H1 (cell line): ENCODE measurements around the gene TRABD. TPM values are rescaled to one million over a fixed set of nuclear protein-coding genes. Genes with fewer than 3 reads are reported as not detected.
A peak's percentile ranks its signal among the peaks of the same experiment; 100 is the strongest.

ENCODE experiments used
- CTCF ChIA-PET: fragments of 300-600 bp; sonication (Branson Sonifier 250); formaldehyde crosslinking; loops from one replicate; lab custom pipeline; 2021; ENCODE audit not compliant: partially characterized antibody; lab: Charles Lee
- POLR2A ChIA-PET: fragments of 300-600 bp; sonication (Branson Sonifier 250); formaldehyde crosslinking; loops from one replicate; lab custom pipeline; 2021; ENCODE audit warnings: inconsistent platforms; ENCODE audit not compliant: partially characterized antibody; lab: Charles Lee
- DNase-seq, 2 experiments: peaks; one replicate each; pipeline versions ENCODE4 v3.0.0 to v3.0.0-alpha.2; 2010 to 2022; ENCODE audit warnings: low spot score in 2 of 2, low read depth in 1 of 2, mixed read lengths in 1 of 2
- FAIRE-seq: peaks from 2 replicates; lab custom pipeline; 2011; peaks lifted over from hg19 to GRCh38; lab: Jason Lieb, UNC
- H2AFZ ChIP-seq: 2 replicates; pipeline ENCODE4 v1.8.1; 2012; ENCODE audit warnings: low read length, inconsistent platforms
- H2AK5ac ChIP-seq: 2 replicates; pipeline ENCODE4 v1.6.1; 2013; ENCODE audit warnings: low read depth, low read length
- H2BK120ac ChIP-seq: replicated peaks from 2 replicates; pipeline ENCODE3; 2013; ENCODE audit warnings: low read depth, low read length, inconsistent platforms
- H2BK12ac ChIP-seq: 2 replicates; pipeline ENCODE4 v1.6.1; 2013; ENCODE audit warnings: low read depth, low read length
- H2BK15ac ChIP-seq: 2 replicates; pipeline ENCODE4 v1.6.1; 2013; ENCODE audit warnings: low read length
- H2BK20ac ChIP-seq: 2 replicates; pipeline ENCODE4 v1.6.1; 2013; ENCODE audit warnings: low read length
- H2BK5ac ChIP-seq: 2 replicates; pipeline ENCODE4 v1.6.1; 2013; ENCODE audit warnings: low read depth, low read length
- H3K14ac ChIP-seq: 2 replicates; pipeline ENCODE4 v1.6.1; 2013; ENCODE audit warnings: inconsistent platforms; ENCODE audit not compliant: insufficient read length
- H3K18ac ChIP-seq: 2 replicates; pipeline ENCODE4 v1.6.1; 2013; ENCODE audit warnings: low read length; ENCODE audit errors: extremely low read depth
- H3K23ac ChIP-seq: 2 replicates; pipeline ENCODE4 v1.6.1; 2013; ENCODE audit warnings: inconsistent platforms; ENCODE audit not compliant: insufficient read length
- H3K23me2 ChIP-seq: 2 replicates; pipeline ENCODE4 v1.6.1; 2013; ENCODE audit warnings: low read depth, low read length
- H3K27ac ChIP-seq: 2 replicates; pipeline ENCODE4 v1.6.1; 2011; ENCODE audit warnings: low read depth, low read length, inconsistent platforms
- H3K27me3 ChIP-seq, 4 experiments: replicated peaks in 1 of 4; 1 replicate in 1 of 4; 2 replicates in 3 of 4; pipeline versions ENCODE4 v1.6.1 to v1.8.1; 2011 to 2013; ENCODE audit warnings: low read length in 3 of 4, mild to moderate bottlenecking in 3 of 4, inconsistent platforms in 2 of 4, mixed read lengths in 2 of 4, moderate library complexity in 1 of 4; ENCODE audit not compliant: control insufficient read depth in 3 of 4, insufficient read depth in 3 of 4; ENCODE audit errors: extremely low read depth in 1 of 4
- H3K36me3 ChIP-seq, 4 experiments: 2 replicates each; pipeline versions ENCODE4 v1.6.1 to v1.8.1; 2011 to 2013; ENCODE audit warnings: mild to moderate bottlenecking in 4 of 4, low read length in 3 of 4, moderate library complexity in 2 of 4, control low read depth in 1 of 4, inconsistent platforms in 1 of 4; ENCODE audit not compliant: insufficient read depth in 4 of 4, control insufficient read depth in 2 of 4
- H3K4ac ChIP-seq: replicated peaks from 2 replicates; pipeline ENCODE3; 2013; ENCODE audit warnings: low read length, low read depth, mixed read lengths, inconsistent platforms; ENCODE audit not compliant: insufficient read length
- H3K4me1 ChIP-seq, 4 experiments: replicated peaks in 1 of 4; 1 replicate in 1 of 4; 2 replicates in 3 of 4; pipeline versions ENCODE4 v1.6.1 to v1.8.1; 2011 to 2013; ENCODE audit warnings: low read length in 3 of 4, inconsistent platforms in 2 of 4, mixed read lengths in 1 of 4; ENCODE audit not compliant: insufficient read depth in 4 of 4, control insufficient read depth in 3 of 4
- H3K4me2 ChIP-seq, 2 experiments: 2 replicates each; pipeline versions ENCODE4 v1.6.1 to v1.8.1; 2011 to 2013; ENCODE audit warnings: low read depth in 2 of 2, low read length in 2 of 2, control low read depth in 1 of 2, inconsistent platforms in 1 of 2, mild to moderate bottlenecking in 1 of 2; ENCODE audit not compliant: insufficient read depth in 1 of 2
- H3K4me3 ChIP-seq, 4 experiments: fragments of 200-600, 300-600 bp in 1 of 4; sonication (generic), shearing (Covaris generic), sonication (Bioruptor Twin) in 1 of 4; 2 replicates each; pipeline versions ENCODE4 v1.5.1 to v1.8.1; 2011 to 2016; ENCODE audit warnings: low read length in 4 of 4, low read depth in 3 of 4, control low read depth in 2 of 4, inconsistent platforms in 2 of 4, mild to moderate bottlenecking in 2 of 4, mixed read lengths in 1 of 4, moderate library complexity in 1 of 4; ENCODE audit not compliant: insufficient read depth in 2 of 4; ENCODE audit errors: extremely low read depth in 1 of 4
- H3K56ac ChIP-seq: replicated peaks from 2 replicates; pipeline ENCODE3; 2013; ENCODE audit warnings: low read depth, mild to moderate bottlenecking, mixed read lengths, low read length, inconsistent platforms; ENCODE audit not compliant: insufficient read length
- H3K79me1 ChIP-seq: 2 replicates; pipeline ENCODE4 v1.6.1; 2013; ENCODE audit warnings: low read depth, low read length, control low read depth
- H3K79me2 ChIP-seq, 2 experiments: 2 replicates each; pipeline versions ENCODE4 v1.6.1 to v1.8.1; 2012 to 2013; ENCODE audit warnings: low read length in 2 of 2, mild to moderate bottlenecking in 2 of 2, inconsistent platforms in 1 of 2; ENCODE audit not compliant: insufficient read depth in 2 of 2, control insufficient read depth in 1 of 2
- H3K9ac ChIP-seq, 4 experiments: replicated peaks in 1 of 4; 1 replicate in 1 of 4; 2 replicates in 3 of 4; pipeline versions ENCODE4 v1.6.1 to v1.8.1; 2011 to 2013; ENCODE audit warnings: low read depth in 3 of 4, low read length in 3 of 4, control low read depth in 2 of 4, mild to moderate bottlenecking in 2 of 4, moderate library complexity in 2 of 4, inconsistent platforms in 1 of 4; ENCODE audit errors: extremely low read depth in 1 of 4
- H3K9me3 ChIP-seq, 2 experiments: 2 replicates each; pipeline versions ENCODE4 v1.6.1 to v1.8.1; 2012 to 2013; ENCODE audit warnings: mild to moderate bottlenecking in 2 of 2, moderate library complexity in 2 of 2, control low read depth in 1 of 2, inconsistent platforms in 1 of 2, low read depth in 1 of 2, low read length in 1 of 2, mixed read lengths in 1 of 2; ENCODE audit not compliant: insufficient read depth in 2 of 2
- H4K20me1 ChIP-seq, 2 experiments: replicated peaks in 1 of 2; 2 replicates each; pipeline versions ENCODE3 to v1.8.1; 2011 to 2013; ENCODE audit warnings: inconsistent platforms in 2 of 2, low read length in 2 of 2, mild to moderate bottlenecking in 1 of 2; ENCODE audit not compliant: insufficient read depth in 2 of 2, control insufficient read depth in 1 of 2
- H4K5ac ChIP-seq: 2 replicates; pipeline ENCODE4 v1.6.1; 2013; ENCODE audit warnings: low read length, low read depth, mixed read lengths, inconsistent platforms; ENCODE audit not compliant: insufficient read length
- H4K8ac ChIP-seq: 2 replicates; pipeline ENCODE4 v1.8.0; 2013; ENCODE audit warnings: mild to moderate bottlenecking, moderate library complexity, low read length, inconsistent platforms; ENCODE audit not compliant: insufficient read depth; ENCODE audit errors: extremely low read depth
- H4K91ac ChIP-seq: replicated peaks from 2 replicates; pipeline ENCODE3; 2013; ENCODE audit warnings: low read length, mixed read lengths, inconsistent platforms; ENCODE audit not compliant: insufficient read length
- EGR1 ChIP-seq: IDR thresholded peaks from 2 replicates; pipeline ENCODE4 v1.6.1; 2011; ENCODE audit warnings: low read depth, low read length, borderline replicate concordance
- SRF ChIP-seq: IDR thresholded peaks from 2 replicates; pipeline ENCODE4 v1.6.1; 2011; ENCODE audit warnings: mild to moderate bottlenecking, low read depth, low read length, moderate library complexity
- ZNF274 ChIP-seq: IDR thresholded peaks from 2 replicates; pipeline ENCODE4 v1.7.0; 2012; ENCODE audit warnings: low read length, borderline replicate concordance; ENCODE audit errors: extremely low read depth
- WGBS, 2 experiments: shearing (Covaris generic) in 1 of 2; methylation state at CpG; one replicate each; pipeline versions ENCODE4 v1.1.6 to v1.1.7; 2013 to 2015; ENCODE audit warnings: low lambda C conversion rate in 2 of 2, mixed read lengths in 2 of 2, inconsistent platforms in 1 of 2, low coverage in 1 of 2, missing lambda C conversion rate in 1 of 2; ENCODE audit not compliant: insufficient replicate concordance in 2 of 2, insufficient coverage in 1 of 2, insufficient read length in 1 of 2; ENCODE audit errors: extremely low coverage in 1 of 2, missing lambda C conversion rate in 1 of 2; 5-methylcytosine and 5-hydroxymethylcytosine counted together
- polyA plus RNA-seq, 7 experiments: library from polyadenylated mRNA; depleted of rRNA in 3 of 7; stranded (reverse) in 5 of 7; unstranded in 2 of 7; fragments of >200 nt in 5 of 7; fragments of 200-250 nt in 2 of 7; gene quantifications; 1 replicate in 5 of 7; 2 replicates in 1 of 7; 4 replicates in 1 of 7; pipeline versions ENCODE4 v1.2.1 to v1.2.3, GENCODE V29; 2011 to 2013; ENCODE audit warnings: missing spikeins in 2 of 7, mixed read lengths in 2 of 7
- total RNA-seq: library from RNA; stranded (reverse); fragmentation: NEBNext Ultra II Directional; extraction: Animal tissue kit (Norgen Biotek cat#: 25700); gene quantifications from 2 replicates; pipeline ENCODE4 v1.2.1, GENCODE V29; 2021

The TRABD gene
- total and polyA plus RNA-seq, 2 of the 8 experiments (the other 6 are each of a cell fraction or from before 2014, with no cell fraction given): 44.2 to 57.5 TPM

DNA sequence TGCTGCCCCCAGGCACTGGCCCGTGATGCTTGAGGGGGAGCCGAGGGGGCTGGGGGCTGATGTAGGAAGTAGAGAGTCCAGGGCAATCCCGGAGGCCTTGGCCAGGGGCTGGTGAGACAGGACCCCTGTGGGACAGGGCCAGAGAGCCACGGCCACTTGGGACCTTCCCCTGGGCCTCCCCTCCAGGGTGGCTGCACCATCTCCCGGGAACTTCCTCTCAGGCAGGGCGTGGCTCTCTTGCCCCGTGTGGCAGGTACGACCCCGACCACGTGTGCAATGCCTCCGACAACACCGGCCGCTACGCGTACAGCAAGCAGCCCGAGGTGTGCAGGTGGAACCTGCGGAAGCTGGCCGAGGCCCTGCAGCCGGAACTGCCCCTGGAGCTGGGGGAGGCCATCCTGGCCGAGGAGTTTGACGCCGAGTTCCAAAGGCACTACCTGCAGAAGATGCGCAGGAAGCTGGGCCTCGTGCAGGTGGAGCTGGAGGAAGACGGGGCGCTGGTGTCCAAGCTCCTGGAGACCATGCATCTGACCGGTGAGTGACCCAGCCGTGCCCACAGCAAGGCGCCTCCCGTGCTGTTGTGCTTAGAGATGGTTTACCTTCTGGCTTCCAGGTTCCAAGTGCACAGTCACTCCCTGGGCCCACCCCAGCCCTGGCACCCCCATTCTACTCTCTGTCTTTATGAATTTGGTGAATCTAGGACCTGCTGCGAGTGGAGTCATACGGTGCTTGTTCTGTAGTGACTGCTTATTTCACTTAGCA, 24.8 kb downstream of the TRABD start:
- H3K14ac ChIP-seq: no peak overlapping the region
- TF ChIP-seq EGR1 (no peak), SRF (no peak), ZNF274 (no peak)
- TF ChIP-seq, all 59 proteins: peak for 0
- no peak overlapping the region for H3K4ac ChIP-seq
- CTCF ChIA-PET: interaction anchor here (0.8 to 3.4 kb wide), 10 partner anchors 20 to 337 kb away, joined by 3 to 20 read pairs (median 4); no protein-coding TSS in a partner anchor
- H3K4me3 ChIP-seq: no peak overlapping the region
- no peak overlapping the region for H3K4me2 ChIP-seq
- no peak overlapping the region for H4K91ac ChIP-seq
- no peak overlapping the region for H2BK12ac ChIP-seq
- H4K8ac ChIP-seq: peak overlapping the region; percentile 74
- no peak overlapping the region for H2AFZ ChIP-seq
- no peaks in the 10 kb centered on the region for H3K23me2 ChIP-seq
- POLR2A ChIA-PET: interaction anchor here (1.5 kb wide), 1 partner anchor 9 kb away, joined by 4 read pairs; no protein-coding TSS in a partner anchor
- no peak overlapping the region for H3K56ac ChIP-seq
- peaks cover 0 to 13% of the 10 kb centered on the region in 2 experiments; a peak in 1 of 4 replicates for H3K79me2 ChIP-seq
- H3K9ac ChIP-seq: no peak overlapping the region
- no peak overlapping the region for H3K18ac ChIP-seq
- no peak overlapping the region for H3K23ac ChIP-seq
- H3K27ac ChIP-seq: no peak overlapping the region
- H2BK15ac ChIP-seq: no peak overlapping the region
- H2BK20ac ChIP-seq: no peak overlapping the region
- no peak overlapping the region for H4K5ac ChIP-seq
- H3K36me3 ChIP-seq: peaks cover 4 to 32% (median 21%) of the 10 kb centered on the region in 4 experiments; a peak in 7 of 8 replicates
- no peak overlapping the region for H2BK5ac ChIP-seq
- H3K4me1 ChIP-seq: peaks cover 0 to 3% (median 1%) of the 10 kb centered on the region in 4 experiments; a peak in 2 of 7 replicates
- H3K79me1 ChIP-seq: peaks cover 5% of the 10 kb centered on the region; the same call in 1 of the 2 replicates
- H3K9me3 ChIP-seq: no peaks in the 10 kb centered on the region
- H2BK120ac ChIP-seq: no peak overlapping the region
- peaks cover 8 to 24% of the 10 kb centered on the region in 2 experiments for H4K20me1 ChIP-seq
- no peaks in the 10 kb centered on the region for H3K27me3 ChIP-seq
- DNase-seq (no peak), FAIRE-seq (no peak)
- no peak overlapping the region for H2AK5ac ChIP-seq
- 95% methylated on average over 30 of the region's 32 CpGs; no CpG with 5 or more reads in 1 of the 2 experiments for WGBS, 2 experiments
